Measurements from ENCODE around the gene SERPINB6. TPM values are rescaled to one million over a fixed set of nuclear protein-coding genes. Genes with fewer than 3 reads are reported as not detected.
"Not testable (repeated sequence)": the region's sequence is repeated elsewhere in the genome, so short reads cannot be mapped to it uniquely, and the experiment has no call there.

SERPINB6 gene
- polyA plus RNA-seq, 3 donors: 82.2 to 86.0 (median 84.7) TPM

- no peak for DNase-seq
These were observed 28.3 kb downstream of the SERPINB6 start for GRCh38 chr6:2942914-2943563.

GRCh38 chr6:2942116-2942515 is 29.3 kb downstream of the SERPINB6 start:
- DNase-seq: not testable (repeated sequence)

GRCh38 chr6:2940851-2941250 is 30.5 kb downstream of the SERPINB6 start:
- DNase-seq: no peak

- DNase-seq: no peak
These were observed 31.1 kb downstream of the SERPINB6 start for GRCh38 chr6:2940010-2940850.

- no peak for DNase-seq
These were observed 31.9 kb downstream of the SERPINB6 start for GRCh38 chr6:2939315-2940009.

GRCh38 chr6:2938632-2939083 is 32.7 kb downstream of the SERPINB6 start:
- DNase-seq: no peak

- no peak for DNase-seq
These were observed 33.2 kb downstream of the SERPINB6 start for GRCh38 chr6:2938004-2938631.

GRCh38 chr6:2937627-2938003 is 33.8 kb downstream of the SERPINB6 start:
- DNase-seq: no peak

GRCh38 chr6:2935566-2936291 is 35.6 kb downstream of the SERPINB6 start:
- no peak for DNase-seq

- no peak for DNase-seq
These were observed 37.3 kb downstream of the SERPINB6 start for GRCh38 chr6:2934057-2934456.

- DNase-seq: not testable (repeated sequence)
These were observed 38.5 kb downstream of the SERPINB6 start for GRCh38 chr6:2932911-2933310.

GRCh38 chr6:2931970-2932748 is 39.2 kb downstream of the SERPINB6 start:
- DNase-seq: peak; percentile 76

GRCh38 chr6:2931055-2931454 is 40.3 kb downstream of the SERPINB6 start:
- no peak for DNase-seq

- not testable (repeated sequence) for DNase-seq
These were observed 43.4 kb downstream of the SERPINB6 start for GRCh38 chr6:2927931-2928330.

GRCh38 chr6:2925842-2926747 is 45.3 kb downstream of the SERPINB6 start:
- not testable (repeated sequence) for DNase-seq

- DNase-seq: no peak
These were observed 49.7 kb downstream of the SERPINB6 start for GRCh38 chr6:2921520-2922115.

GRCh38 chr6:2920671-2921112 is 50.7 kb downstream of the SERPINB6 start:
- DNase-seq: no peak

GRCh38 chr6:2919886-2920285 is 51.5 kb downstream of the SERPINB6 start:
- no peak for DNase-seq

- DNase-seq: no peak
These were observed 52.0 kb downstream of the SERPINB6 start for GRCh38 chr6:2919401-2919800.

Data from renal pelvis (tissue), 4 donors.